GM12872 (cell line): ENCODE results near the gene LRRC27.

Experiments used
- CTCF ChIP-seq: IDR thresholded peaks from 3 replicates; pipeline ENCODE4 v1.5.1; 2011; ENCODE audit warnings: low read depth, mild to moderate bottlenecking, low read length, moderate library complexity; ENCODE audit not compliant: insufficient read depth

The LRRC27 gene

DNA sequence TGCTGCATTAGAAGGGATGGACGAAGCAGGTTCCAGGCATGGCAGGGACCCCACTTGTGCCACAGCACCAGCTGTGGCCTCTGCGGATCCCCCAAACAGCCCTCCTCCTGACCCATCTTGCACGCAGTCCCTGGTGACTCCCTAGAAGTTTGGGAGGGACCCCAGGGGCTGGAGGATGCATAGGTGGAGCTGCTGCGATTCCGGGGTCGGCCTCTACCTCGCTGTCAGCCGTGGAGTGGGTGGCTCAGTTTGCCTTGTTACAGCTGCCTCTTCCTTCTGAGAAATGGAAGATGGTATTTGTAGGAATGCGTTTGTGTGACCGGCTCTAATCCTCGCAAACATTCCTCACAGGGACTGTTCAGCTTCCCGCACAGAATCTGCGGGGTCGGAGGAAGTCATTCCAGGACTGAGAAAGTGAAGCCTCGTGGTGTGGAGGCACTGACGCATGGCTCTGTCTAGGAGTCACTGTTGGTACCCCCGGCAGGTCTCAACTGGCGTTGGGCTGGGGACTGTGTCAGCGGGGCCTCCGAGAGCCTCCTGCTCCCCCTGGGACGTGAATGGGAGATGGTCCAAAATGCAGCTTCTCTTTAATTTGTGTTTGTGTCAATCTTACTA, 82.5 kb downstream of the LRRC27 start:
- TF ChIP-seq CTCF, result no peak

DNA sequence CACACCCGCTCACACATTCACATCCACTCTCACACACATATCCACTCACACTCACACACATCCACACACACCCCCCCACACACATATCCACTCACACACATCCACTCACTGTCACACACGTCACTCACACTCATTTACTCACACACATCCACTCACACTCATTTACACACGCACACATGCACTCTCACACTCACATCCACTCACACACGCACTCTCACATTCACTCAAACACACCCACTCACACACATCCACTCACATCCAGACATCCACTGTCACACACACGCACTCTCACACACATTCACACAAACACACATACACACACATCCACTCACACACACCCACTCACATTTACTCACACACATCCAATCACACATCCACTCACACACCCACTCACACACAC, 83.3 kb downstream of the LRRC27 start:
- no peak for TF ChIP-seq CTCF

GRCh38 chr10:132415956-132416355, 84.0 kb downstream of the LRRC27 start:
- TF ChIP-seq CTCF, result no peak

- TF ChIP-seq CTCF, result no peak
Observed at GRCh38 chr10:132416566-132417256, 84.7 kb downstream of the LRRC27 start.

DNA sequence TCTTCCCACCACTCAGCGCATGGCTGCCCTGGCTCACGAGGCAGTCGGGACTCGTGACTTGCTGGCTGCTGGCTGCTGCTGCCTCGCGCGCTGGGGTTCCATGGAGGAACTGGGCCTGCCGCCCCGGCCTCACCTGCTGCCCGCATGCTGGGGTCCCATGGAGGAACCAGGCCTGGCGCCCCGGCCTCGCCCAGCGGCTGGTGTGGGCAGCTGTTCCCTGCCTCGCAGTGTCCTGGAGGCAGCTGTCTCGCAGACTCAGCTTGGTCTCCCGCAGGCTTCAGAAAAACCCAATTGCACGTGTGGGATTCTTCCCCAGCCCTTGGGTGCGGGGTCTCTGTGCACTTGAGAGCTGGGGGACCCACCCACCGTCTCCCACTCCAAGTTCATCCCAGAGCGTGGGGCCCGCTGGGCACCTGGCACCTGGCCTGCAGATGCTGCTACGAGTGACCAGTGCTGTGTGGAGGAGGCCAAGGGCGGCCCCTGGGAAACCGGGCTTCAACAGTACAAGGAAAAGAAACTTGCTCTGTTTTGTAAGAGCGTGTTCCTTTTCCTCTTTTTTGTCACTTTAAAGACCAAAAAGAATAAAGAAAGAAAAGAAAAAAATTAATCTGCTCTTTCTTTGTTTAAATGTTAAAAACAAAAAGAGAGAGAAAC, 85.4 kb downstream of the LRRC27 start:
- TF ChIP-seq CTCF, result no peak

GRCh38 chr10:132417957-132418441, 86.0 kb downstream of the LRRC27 start:
- no peak for TF ChIP-seq CTCF
